ENCODE measurements around the gene NTNG2.

DNA sequence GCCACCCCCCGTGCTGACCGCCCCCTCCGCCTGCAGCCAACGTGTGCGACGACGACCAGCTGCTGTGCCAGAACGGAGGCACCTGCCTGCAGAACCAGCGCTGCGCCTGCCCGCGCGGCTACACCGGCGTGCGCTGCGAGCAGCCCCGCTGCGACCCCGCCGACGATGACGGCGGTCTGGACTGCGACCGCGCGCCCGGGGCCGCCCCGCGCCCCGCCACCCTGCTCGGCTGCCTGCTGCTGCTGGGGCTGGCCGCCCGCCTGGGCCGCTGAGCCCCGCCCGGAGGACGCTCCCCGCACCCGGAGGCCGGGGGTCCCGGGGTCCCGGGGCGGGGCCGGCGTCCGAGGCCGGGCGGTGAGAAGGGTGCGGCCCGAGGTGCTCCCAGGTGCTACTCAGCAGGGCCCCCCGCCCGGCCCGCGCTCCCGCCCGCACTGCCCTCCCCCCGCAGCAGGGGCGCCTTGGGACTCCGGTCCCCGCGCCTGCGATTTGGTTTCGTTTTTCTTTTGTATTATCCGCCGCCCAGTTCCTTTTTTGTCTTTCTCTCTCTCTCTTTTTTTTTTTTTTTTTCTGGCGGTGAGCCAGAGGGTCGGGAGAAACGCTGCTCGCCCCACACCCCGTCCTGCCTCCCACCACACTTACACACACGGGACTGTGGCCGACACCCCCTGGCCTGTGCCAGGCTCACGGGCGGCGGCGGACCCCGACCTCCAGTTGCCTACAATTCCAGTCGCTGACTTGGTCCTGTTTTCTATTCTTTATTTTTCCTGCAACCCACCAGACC is 80.2 kb downstream of the NTNG2 start:
- TF ChIP-seq, protein P1, sequence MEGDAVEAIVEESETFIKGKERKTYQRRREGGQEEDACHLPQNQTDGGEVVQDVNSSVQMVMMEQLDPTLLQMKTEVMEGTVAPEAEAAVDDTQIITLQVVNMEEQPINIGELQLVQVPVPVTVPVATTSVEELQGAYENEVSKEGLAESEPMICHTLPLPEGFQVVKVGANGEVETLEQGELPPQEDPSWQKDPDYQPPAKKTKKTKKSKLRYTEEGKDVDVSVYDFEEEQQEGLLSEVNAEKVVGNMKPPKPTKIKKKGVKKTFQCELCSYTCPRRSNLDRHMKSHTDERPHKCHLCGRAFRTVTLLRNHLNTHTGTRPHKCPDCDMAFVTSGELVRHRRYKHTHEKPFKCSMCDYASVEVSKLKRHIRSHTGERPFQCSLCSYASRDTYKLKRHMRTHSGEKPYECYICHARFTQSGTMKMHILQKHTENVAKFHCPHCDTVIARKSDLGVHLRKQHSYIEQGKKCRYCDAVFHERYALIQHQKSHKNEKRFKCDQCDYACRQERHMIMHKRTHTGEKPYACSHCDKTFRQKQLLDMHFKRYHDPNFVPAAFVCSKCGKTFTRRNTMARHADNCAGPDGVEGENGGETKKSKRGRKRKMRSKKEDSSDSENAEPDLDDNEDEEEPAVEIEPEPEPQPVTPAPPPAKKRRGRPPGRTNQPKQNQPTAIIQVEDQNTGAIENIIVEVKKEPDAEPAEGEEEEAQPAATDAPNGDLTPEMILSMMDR (IDR thresholded peaks at IDR 0.05) = no peak
- TF ChIP-seq POLR2A (IDR thresholded peaks at IDR 0.05) = no peak

Data from stomach (tissue), 4 donors.